GM18526 (cell line): Measurements from ENCODE around the gene PARD6G.

Experiments
- POLR2A ChIP-seq: IDR thresholded peaks from 3 replicates; pipeline ENCODE4 v1.6.1; 2011; ENCODE audit not compliant: insufficient read length; ENCODE audit errors: extremely low read depth

Gene PARD6G, protein sequence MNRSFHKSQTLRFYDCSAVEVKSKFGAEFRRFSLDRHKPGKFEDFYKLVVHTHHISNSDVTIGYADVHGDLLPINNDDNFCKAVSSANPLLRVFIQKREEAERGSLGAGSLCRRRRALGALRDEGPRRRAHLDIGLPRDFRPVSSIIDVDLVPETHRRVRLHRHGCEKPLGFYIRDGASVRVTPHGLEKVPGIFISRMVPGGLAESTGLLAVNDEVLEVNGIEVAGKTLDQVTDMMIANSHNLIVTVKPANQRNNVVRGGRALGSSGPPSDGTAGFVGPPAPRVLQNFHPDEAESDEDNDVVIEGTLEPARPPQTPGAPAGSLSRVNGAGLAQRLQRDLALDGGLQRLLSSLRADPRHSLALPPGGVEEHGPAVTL

DNA sequence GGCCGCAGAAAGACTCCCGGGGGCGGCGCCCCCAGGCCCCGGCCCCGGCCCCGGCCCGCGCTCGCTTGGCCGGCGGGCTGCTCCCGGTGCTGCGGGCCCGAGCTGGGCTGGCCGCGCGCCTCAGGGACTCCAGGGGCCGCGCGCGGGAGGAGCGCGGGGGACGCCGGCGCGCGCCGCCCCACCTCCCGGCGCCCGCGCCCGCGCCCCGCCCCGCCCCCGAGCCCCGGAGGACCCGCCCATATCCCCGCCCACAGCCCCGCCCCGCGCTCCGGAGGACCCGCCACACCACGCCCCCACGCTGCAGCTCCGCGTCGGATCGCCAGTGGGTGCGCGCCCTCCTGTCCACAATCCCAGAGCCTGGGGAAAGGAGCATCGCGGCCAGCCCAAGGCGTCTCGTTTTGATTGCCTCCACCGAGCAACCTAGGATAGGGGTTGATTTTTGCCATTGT lies at the start of gene PARD6G:
TSS of gene PARD6G (minus strand) at position 122 of the 449 bp plus-strand sequence. CDS start 166 bp downstream, outside the sequence.
- no peak for TF ChIP-seq POLR2A

DNA sequence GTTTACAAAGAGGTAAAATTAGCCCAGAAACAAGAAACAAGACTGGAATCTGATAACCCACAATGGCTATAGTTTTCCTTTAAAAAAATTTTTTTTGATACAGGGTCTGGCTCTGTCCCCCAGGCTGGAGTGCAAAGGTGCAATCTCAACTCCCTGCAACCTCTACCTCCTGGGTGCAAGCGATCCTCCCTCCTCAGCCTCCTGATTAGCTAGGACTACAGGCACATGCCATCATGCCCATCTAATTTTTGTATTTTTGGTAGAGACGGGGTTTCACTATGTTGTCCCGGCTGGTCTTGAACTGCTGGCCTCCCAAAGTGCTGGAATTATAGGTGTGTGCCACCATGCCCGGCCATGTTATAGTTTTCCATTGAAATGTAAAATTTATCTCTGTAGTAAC lies 12.3 kb upstream of the PARD6G start:
- no peak for TF ChIP-seq POLR2A

DNA sequence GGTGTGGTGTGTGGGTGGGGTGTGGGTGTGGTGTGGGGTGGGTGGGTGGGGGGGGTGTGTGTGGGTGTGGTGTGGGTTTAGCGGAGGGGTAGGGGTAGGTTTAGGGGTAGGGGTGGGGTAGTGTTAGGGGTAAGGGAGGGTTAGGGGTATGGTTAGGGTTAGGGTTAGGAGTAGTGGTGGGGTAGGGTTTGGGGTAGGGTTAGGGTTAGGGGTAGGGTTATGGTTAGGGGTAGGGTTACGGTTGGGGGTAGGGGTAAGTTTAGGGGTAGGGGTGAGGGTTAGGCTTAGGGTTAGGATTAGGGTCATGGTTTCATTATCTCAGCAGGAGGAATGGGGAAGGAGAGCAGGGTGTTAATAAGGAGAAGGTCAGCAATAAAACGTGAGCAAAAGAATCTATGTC lies 11.3 kb upstream of the PARD6G start:
- TF ChIP-seq POLR2A = no peak

DNA sequence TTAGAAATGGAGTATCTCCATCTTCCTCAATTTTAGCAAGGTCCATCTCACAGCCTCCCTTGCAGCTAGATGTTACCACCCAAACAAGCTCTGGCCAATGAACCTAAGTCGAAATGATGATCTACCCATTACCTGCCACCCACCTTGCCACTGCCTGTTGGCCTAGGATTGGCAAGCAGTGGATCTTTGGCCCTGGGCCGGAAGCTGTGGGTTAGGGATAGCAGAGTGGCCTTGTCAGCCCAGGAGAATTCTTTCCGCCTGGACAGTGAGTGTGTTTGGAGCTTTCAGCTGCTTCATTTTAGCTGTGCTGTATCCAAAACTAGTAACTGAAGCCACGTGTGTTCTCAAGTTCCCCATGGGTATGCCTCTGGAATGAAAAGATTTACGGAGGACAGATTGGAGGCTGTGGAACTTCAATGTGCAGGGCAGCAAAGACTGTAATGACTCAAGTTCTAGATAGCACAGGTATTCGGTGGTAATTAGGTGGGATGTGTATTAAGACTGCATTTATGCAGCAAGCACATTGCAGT lies 7.7 kb upstream of the PARD6G start:
- no peak for TF ChIP-seq POLR2A

DNA sequence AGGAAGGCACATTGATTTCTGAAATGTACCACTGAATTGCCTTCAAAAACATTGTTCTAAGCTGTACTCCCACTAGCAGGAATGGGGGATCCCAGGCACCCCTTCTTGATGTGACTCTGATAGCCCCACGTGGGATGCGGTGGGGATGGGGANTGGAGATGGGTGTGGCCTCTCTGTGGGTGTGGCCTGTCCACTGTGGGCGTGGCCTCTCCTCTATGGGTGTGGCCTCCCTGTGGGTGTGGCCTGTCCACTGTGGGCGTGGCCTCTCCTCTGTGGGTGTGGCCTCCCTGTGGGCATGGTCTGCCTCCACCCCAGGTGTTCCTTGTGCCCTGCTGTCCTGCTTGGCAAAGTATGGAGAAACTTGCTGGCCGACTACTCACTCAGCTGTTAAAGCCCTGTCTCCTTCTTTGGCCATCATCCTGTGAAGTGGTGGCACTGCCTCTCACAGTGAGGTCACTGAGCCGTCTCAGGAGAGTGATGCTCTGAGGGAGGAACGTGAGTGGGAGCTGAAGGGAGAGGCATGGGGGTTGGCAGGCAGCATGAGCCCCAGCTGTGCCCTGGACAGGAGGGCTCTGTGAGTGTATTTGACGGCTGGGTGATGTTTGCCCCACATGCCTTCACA lies 6.7 kb upstream of the PARD6G start:
- no peak for TF ChIP-seq POLR2A

DNA sequence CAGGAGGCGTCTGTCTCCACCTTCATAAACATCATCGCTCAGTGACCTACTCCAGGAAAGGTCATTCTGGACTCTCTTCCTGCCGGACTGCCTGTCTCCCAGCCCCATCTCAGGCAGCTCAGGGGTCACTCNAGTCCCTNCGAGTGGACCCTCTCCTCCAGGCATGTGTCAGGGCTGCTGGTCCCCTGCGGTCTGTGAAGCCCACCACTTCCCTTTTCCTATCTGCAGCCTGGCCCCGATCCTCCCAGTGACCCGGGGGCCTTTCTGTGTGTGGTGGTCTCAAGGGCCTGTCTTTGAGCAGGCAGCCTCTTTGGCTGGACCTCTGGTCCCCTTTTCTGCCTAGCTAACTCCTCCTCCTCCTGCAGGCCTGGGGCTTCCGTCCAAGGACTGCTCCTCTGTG lies 5.9 kb upstream of the PARD6G start:
- no peak for TF ChIP-seq POLR2A

DNA sequence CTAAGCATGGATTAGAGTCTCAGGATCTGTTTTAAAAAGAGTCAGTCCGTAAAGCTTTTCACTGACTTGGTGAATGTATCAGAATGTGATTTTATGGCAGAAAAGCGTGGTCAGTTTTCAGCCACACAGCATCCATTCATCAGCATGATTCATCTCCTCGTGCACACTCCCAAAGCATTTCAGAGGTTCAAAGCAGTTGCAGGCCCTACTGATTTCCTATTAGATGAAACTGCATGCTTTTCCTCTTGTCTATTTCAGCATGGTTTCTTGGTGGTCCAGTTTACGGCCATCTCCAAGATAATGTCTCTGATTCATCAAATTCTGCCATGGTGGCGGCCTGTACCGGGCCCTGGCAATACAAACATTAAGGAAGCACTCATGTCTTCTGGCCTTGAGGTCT lies 4.8 kb upstream of the PARD6G start:
- TF ChIP-seq POLR2A = no peak

DNA sequence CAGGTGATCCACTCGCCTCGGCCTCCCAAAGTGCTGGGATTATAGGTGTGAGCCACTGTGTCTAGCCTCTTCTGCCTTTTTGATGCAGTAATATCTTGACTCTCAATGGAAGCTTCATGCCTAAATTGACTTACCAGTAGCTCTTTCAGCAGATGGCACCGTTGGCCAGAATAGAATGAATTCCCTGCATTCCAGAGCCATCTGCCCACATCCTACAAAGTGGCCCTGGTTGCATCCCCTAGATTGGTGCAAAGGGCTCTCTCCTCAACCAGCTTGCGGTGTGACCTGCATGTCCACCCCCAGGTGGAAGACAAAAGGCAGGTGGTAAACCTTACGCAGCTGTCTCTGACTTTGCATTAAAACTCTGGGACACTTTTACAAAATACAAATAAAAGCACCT lies 4.4 kb upstream of the PARD6G start:
- no peak for TF ChIP-seq POLR2A

DNA sequence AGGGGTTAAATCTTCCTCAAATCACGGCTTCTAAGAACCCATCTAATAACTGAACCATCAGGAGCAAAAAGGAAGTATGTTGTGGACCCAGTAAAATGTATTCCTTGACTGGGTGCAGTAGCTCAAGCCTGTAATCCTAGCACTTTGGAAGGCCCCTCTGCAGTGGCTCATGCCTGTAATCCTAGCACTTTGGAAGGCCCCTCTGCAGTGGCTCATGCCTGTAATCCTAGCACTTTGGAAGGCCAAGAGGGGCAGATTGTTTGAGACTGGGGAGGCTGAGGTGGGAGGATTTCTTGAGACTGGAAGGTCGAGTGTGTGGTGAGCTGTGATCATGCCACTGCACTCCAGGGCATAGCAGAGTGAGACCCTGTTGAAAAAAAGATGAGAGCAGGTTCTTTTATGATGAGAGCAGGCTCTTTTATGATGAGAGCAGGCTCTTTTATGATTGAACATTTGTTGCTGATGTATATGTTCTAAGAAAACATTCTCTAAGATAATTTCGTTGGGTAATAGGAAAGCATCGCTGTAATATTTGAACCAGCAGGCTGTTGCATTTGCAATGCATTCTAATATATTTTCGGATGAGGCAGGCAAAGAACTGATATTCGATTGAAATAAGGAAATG lies 3.5 kb upstream of the PARD6G start:
- TF ChIP-seq POLR2A = no peak

DNA sequence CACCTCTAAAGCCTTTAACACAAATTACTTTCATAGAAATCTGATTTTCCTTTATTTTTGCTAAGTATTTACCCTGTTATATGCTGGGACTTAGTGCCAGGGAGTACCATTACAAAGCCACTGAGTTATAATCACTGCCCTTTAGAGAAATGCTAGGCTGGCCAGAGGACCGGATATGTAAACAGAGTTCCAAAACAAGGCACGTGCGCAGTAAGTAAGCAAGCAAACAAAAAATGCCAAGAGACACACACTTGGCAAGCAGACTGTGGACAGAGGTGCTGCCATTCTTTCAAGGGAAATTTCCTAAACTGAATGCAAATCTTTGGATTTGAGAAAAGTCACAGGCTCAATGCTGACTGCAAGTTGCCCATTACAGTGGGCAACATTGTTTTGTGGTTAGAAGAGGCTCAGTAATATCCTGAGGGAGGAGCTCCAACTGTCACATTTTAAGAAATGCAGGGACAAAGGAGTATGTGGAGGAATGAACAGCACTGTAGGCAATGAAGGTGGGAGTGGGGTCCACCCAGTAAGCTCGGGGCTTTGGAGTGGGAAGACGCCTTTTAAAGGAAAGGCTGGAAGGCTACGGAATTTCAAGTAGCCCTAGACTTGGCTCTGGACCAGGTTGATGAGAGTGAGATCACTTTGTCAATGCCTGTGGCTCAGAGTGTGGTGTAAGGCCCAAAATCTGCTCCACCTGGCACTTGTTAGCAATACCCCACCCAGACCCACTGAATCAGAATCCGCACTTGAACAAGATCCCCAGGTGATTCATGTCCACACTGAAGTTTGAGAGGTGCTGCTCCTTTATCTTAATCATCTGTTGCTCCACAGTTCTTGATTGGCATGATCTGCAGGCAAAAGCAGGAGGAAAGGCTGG lies 2.1 kb upstream of the PARD6G start:
- TF ChIP-seq POLR2A = no peak

DNA sequence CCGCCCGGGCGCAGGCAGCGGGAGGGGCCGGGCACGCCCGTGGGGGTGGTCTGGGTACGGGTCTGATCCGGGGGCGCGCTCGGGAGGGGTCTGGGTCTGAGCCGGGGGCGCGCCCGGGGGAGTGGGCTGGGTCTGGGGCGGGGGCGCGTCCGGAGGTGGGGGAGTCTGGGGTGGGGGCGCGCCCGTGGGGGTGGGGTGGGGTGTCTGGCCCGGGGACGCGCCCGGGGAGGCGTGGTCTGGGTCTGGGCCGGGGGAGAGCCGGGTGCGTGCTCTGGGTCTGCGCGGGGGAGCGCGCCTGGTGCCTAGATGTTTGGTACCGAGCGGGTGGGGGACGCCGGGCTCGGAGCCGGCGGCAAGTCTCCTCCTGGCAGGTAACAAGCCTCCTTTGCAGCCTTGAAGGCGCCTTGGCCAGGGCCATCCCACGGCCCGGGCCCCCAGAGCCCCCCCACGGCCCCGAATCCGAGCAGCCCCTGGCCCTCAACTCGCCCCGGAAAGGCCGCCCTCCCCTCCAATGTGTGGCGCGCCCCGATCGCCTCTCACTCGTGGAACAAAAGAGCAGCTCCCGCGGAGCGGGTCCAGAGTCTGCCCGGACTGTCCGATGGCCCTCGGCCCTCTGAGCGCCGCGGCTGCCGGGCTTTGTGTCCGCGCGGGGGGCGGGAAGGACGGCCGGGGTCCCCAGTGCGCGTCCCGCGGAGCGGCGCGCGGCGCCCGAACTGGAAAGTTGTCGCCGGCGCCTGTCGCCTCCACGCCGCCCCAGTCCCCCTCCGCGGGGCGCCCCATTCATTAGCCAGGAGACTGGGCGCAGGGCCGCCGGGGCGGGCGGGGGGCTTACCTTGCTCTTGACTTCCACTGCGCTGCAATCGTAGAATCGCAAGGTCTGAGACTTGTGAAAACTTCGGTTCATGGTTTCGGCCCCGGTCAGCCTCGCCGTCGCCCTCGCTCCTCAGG lies 595 bp downstream of the PARD6G start:
- no peak for TF ChIP-seq POLR2A

DNA sequence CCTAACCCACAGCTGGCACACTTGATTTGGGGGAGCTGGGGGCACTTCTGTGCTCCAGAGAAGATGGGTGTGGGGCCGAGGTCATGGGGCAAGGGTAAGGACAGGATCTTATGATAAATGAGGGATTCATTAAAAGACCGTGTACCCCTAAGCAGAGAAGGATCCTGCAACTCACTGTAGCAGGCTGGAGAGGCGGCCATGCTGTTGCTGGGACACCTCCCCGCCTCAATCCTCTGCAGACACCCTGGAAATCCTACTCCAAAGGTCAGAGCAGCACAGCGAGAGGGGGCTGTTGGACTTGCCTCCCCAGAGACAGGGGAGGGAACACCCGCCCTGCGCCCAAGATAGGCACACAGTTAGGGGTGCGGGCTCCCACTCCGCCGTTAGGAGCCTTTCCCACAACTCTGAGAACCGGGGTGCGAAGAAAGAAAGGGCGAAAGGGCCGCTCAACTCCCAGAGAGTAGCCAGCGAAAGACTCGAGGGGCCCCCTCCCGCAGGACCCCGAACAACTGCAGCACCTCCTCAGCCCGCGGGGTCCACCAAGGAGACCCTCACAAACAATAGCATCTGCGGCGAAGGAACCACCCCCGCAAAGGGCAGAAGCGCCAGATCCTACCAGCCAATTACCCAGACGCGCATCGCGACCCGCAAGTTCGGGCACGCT lies 1.4 kb downstream of the PARD6G start:
- no peak for TF ChIP-seq POLR2A

DNA sequence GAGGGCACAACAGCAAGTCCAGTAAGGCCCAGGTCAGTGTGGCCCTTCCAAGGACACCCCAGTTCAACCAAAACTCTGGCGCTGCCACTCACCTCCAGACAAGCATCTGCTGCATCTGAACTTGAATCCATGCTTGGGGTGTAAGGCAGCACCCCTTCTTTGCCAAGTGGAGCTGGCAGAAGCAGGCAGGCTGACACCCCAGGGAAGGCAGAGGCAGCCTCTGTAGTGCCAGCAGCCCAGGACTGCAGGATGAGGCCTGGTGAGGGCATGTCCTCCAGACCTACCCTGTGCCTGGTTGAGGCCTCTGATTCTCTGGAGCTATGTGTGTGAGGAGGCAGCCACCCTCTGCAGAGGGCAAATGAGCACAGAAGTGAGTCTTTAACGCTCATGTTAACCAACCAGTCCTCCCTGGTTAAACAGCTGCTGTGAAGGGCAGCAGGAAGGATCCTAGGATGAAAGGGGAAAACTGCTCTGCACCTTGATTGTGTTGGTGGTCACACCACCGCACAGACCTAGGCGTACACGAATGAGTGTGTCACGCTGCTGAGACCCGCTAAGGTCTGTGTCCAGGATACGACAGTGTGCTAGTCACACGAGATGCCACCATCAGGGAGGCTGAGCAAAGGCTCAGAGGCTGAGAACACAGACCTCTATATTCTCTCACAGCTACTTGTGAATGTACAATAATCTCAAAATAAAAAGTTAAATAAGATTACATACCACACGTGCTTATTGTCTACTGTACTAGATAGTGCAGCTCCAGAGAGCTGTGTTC lies 2.2 kb downstream of the PARD6G start:
- TF ChIP-seq POLR2A = no peak
